Vagina (tissue), 2 donors: ENCODE results near the gene WDR76. TPM values are rescaled to one million over a fixed set of nuclear protein-coding genes. Genes with fewer than 3 reads are reported as not detected.

Source experiments
- DNase-seq, 2 donors: peaks; one replicate each; pipeline ENCODE4 v3.0.0-alpha.2; 2017; ENCODE audit errors: extremely low spot score in 2 of 2
- H3K27ac ChIP-seq: fragments of 200-600 bp; sonication (generic); one replicate; pipeline ENCODE4 v1.5.1; 2019
- H3K27me3 ChIP-seq: fragments of 200-600 bp; sonication (generic); one replicate; pipeline ENCODE4 v1.5.1; 2019
- H3K36me3 ChIP-seq, 2 donors: fragments of 200-600 bp; sonication (generic); one replicate each; pipeline ENCODE4 v1.5.1; 2017 to 2019
- H3K4me1 ChIP-seq: fragments of 200-600 bp; sonication (generic); one replicate; pipeline ENCODE4 v1.5.1; 2019
- H3K4me3 ChIP-seq, 2 donors: fragments of 200-600 bp; sonication (generic); 1 replicate in 1 of 2; 2 replicates in 1 of 2; pipeline ENCODE4 v1.5.1; 2016 to 2019
- H3K9me3 ChIP-seq: fragments of 200-600 bp; sonication (generic); one replicate; pipeline ENCODE4 v1.5.1; 2019
- CTCF ChIP-seq, 3 experiments: fragments of 450-650 bp in 2 of 3; fragments of 200-600 bp in 1 of 3; sonication (generic) in 1 of 3; IDR thresholded peaks; one replicate each; pipeline ENCODE4 v1.5.1; 2017 to 2019; ENCODE audit warnings: antibody characterized with exemption in 3 of 3, mild to moderate bottlenecking in 2 of 3, moderate library complexity in 2 of 3
- POLR2A ChIP-seq, 2 donors: fragments of 450-650 bp; IDR thresholded peaks; one replicate each; pipeline ENCODE4 v1.6.1; 2017; ENCODE audit warnings: antibody characterized with exemption in 2 of 2, mild to moderate bottlenecking in 2 of 2, moderate library complexity in 2 of 2
- POLR2AphosphoS5 ChIP-seq, 2 donors: sonication (generic); formaldehyde crosslinking; IDR thresholded peaks; one replicate each; pipeline ENCODE4 v1.9.0; 2017; ENCODE audit warnings: antibody characterized with exemption in 2 of 2, mild to moderate bottlenecking in 2 of 2, low read depth in 1 of 2; ENCODE audit not compliant: insufficient read depth in 1 of 2
- intact Hi-C: fragments of 100-400 bp; cut with DNase I; formaldehyde crosslinking; loops from one replicate; pipeline ENCODE4 v1.15.1; 2023
- total RNA-seq: library from RNA; depleted of rRNA; stranded (reverse); fragments of >200 nt; gene quantifications from one replicate; pipeline ENCODE4 v1.2.3, GENCODE V29; 2016

Gene WDR76
- total RNA-seq, 1 donor from 2014 or later = 3.4 TPM

GRCh38 chr15:43883571-43883970 is 56.8 kb downstream of the WDR76 start:
- no peaks in the 10 kb centered on the region for H3K36me3 ChIP-seq
- no peak overlapping the region for H3K4me3 ChIP-seq
- no peaks in the 10 kb centered on the region for H3K4me1 ChIP-seq
- TF ChIP-seq POLR2AphosphoS5 (IDR thresholded peaks at IDR 0.05; ENCODE audit: insufficient read depth in 1 of 2, low read depth in 1 of 2) = no peak
- H3K27ac ChIP-seq = no peak overlapping the region
- H3K27me3 ChIP-seq = no peaks in the 10 kb centered on the region
- no peaks in the 10 kb centered on the region for H3K9me3 ChIP-seq
- no peak for DNase-seq
- intact Hi-C loops = no loop called here

GRCh38 chr15:43886558-43886957 is 59.8 kb downstream of the WDR76 start:
- Histone ChIP-seq H3K4me1 (no peaks in the 10 kb centered on the region), H3K27ac (no peak overlapping the region), H3K36me3 (no peaks in the 10 kb centered on the region), H3K9me3 (no peaks in the 10 kb centered on the region), H3K27me3 (no peaks in the 10 kb centered on the region), H3K4me3 (no peak overlapping the region)
- TF ChIP-seq POLR2A (IDR thresholded peaks at IDR 0.05) (no peak), POLR2AphosphoS5 (IDR thresholded peaks at IDR 0.05; ENCODE audit: insufficient read depth in 1 of 2, low read depth in 1 of 2) (no peak), CTCF (IDR thresholded peaks at IDR 0.05) (no peak)
- DNase-seq = no peak
- intact Hi-C loops = no loop called here

- Histone ChIP-seq H3K36me3 (no peaks in the 10 kb centered on the region), H3K4me1 (no peaks in the 10 kb centered on the region), H3K4me3 (no peak overlapping the region), H3K27ac (no peak overlapping the region), H3K27me3 (no peaks in the 10 kb centered on the region), H3K9me3 (no peaks in the 10 kb centered on the region)
- DNase-seq = no peak
- no peak for TF ChIP-seq POLR2AphosphoS5 (IDR thresholded peaks at IDR 0.05; ENCODE audit: insufficient read depth in 1 of 2, low read depth in 1 of 2)
- no peak for TF ChIP-seq CTCF (IDR thresholded peaks at IDR 0.05)
- intact Hi-C loops = no loop called here
Observed at GRCh38 chr15:43887901-43888300, 61.1 kb downstream of the WDR76 start.

GRCh38 chr15:43889042-43889441 is 62.2 kb downstream of the WDR76 start:
- Histone ChIP-seq H3K4me3 (no peak overlapping the region), H3K9me3 (no peaks in the 10 kb centered on the region), H3K36me3 (no peaks in the 10 kb centered on the region), H3K27ac (no peak overlapping the region), H3K27me3 (no peaks in the 10 kb centered on the region), H3K4me1 (no peaks in the 10 kb centered on the region)
- intact Hi-C loops = no loop called here
- no peak for TF ChIP-seq POLR2A (IDR thresholded peaks at IDR 0.05)
- no peak for TF ChIP-seq POLR2AphosphoS5 (IDR thresholded peaks at IDR 0.05; ENCODE audit: insufficient read depth in 1 of 2, low read depth in 1 of 2)
- no peak for TF ChIP-seq CTCF (IDR thresholded peaks at IDR 0.05)
- DNase-seq = no peak

- Histone ChIP-seq H3K9me3 (no peaks in the 10 kb centered on the region), H3K36me3 (no peaks in the 10 kb centered on the region), H3K4me1 (no peaks in the 10 kb centered on the region), H3K4me3 (no peak overlapping the region), H3K27ac (no peak overlapping the region), H3K27me3 (no peaks in the 10 kb centered on the region)
- no peak for DNase-seq
- intact Hi-C loops = no loop called here
- TF ChIP-seq POLR2AphosphoS5 (IDR thresholded peaks at IDR 0.05; ENCODE audit: insufficient read depth in 1 of 2, low read depth in 1 of 2) (no peak), POLR2A (IDR thresholded peaks at IDR 0.05) (no peak), CTCF (IDR thresholded peaks at IDR 0.05) (no peak)
Observed at GRCh38 chr15:43893956-43894355, 67.2 kb downstream of the WDR76 start.

GRCh38 chr15:43895586-43895985 is 68.8 kb downstream of the WDR76 start:
- H3K4me3 ChIP-seq = no peak overlapping the region
- H3K27ac ChIP-seq = no peak overlapping the region
- no peaks in the 10 kb centered on the region for H3K36me3 ChIP-seq
- no peaks in the 10 kb centered on the region for H3K27me3 ChIP-seq
- TF ChIP-seq POLR2AphosphoS5 (IDR thresholded peaks at IDR 0.05; ENCODE audit: insufficient read depth in 1 of 2, low read depth in 1 of 2) = no peak
- TF ChIP-seq CTCF (IDR thresholded peaks at IDR 0.05) = no peak
- TF ChIP-seq POLR2A (IDR thresholded peaks at IDR 0.05) = no peak
- H3K4me1 ChIP-seq = no peaks in the 10 kb centered on the region
- intact Hi-C loops = no loop called here
- no peaks in the 10 kb centered on the region for H3K9me3 ChIP-seq
- no peak for DNase-seq
